HG02970 (cell line): ENCODE results near the gene ANO7.

ENCODE experiments used
- ATAC-seq: cut with Tn5 transposase; IDR thresholded peaks from one replicate; pipeline ENCODE4 v1.9.1; 2021; ENCODE audit warnings: mild to moderate bottlenecking, moderate library complexity, moderate number of reproducible peaks; ENCODE audit not compliant: unreplicated experiment, low FRiP score

The ANO7 gene, protein sequence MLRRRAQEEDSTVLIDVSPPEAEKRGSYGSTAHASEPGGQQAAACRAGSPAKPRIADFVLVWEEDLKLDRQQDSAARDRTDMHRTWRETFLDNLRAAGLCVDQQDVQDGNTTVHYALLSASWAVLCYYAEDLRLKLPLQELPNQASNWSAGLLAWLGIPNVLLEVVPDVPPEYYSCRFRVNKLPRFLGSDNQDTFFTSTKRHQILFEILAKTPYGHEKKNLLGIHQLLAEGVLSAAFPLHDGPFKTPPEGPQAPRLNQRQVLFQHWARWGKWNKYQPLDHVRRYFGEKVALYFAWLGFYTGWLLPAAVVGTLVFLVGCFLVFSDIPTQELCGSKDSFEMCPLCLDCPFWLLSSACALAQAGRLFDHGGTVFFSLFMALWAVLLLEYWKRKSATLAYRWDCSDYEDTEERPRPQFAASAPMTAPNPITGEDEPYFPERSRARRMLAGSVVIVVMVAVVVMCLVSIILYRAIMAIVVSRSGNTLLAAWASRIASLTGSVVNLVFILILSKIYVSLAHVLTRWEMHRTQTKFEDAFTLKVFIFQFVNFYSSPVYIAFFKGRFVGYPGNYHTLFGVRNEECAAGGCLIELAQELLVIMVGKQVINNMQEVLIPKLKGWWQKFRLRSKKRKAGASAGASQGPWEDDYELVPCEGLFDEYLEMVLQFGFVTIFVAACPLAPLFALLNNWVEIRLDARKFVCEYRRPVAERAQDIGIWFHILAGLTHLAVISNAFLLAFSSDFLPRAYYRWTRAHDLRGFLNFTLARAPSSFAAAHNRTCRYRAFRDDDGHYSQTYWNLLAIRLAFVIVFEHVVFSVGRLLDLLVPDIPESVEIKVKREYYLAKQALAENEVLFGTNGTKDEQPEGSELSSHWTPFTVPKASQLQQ

DNA sequence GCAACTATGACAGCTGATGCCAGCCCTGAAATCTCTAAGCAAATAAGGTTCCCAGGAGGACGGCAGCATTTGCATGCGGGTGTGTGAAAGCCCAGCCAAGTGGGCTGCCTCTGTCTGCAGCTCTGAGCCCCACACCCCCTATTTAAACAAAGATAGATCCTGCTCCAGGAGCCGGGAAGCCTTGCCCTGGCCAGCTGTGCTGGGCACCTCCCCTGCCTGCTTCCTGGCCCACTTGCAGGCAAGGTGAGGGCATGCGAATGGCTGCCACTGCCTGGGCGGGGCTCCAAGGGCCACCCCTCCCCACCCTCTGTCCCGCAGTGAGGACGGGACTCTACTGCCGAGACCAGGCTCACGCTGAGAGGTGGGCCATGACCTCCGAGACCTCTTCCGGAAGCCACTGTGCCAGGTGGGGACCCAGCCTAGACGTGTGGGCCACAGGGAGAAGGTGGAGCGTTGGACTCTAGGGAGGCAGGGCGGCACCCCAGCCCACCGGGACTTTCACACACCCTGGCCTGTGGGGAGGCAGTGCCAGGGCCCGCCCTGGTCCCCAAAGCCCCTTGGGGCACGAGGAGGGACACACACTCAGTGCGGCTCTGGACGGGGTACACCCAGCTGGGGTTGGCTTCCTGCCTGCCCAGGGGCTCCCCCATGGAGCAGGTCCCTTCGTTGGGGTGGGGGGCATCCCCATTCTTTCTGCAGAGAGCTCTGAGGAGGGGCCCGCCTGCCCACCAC, at the start of gene ANO7:
Gene ANO7 (plus strand): TSS at position 317 of the 732 bp plus-strand sequence. CDS start 1,387 bp downstream, outside the sequence.
- ATAC-seq = no peak

DNA sequence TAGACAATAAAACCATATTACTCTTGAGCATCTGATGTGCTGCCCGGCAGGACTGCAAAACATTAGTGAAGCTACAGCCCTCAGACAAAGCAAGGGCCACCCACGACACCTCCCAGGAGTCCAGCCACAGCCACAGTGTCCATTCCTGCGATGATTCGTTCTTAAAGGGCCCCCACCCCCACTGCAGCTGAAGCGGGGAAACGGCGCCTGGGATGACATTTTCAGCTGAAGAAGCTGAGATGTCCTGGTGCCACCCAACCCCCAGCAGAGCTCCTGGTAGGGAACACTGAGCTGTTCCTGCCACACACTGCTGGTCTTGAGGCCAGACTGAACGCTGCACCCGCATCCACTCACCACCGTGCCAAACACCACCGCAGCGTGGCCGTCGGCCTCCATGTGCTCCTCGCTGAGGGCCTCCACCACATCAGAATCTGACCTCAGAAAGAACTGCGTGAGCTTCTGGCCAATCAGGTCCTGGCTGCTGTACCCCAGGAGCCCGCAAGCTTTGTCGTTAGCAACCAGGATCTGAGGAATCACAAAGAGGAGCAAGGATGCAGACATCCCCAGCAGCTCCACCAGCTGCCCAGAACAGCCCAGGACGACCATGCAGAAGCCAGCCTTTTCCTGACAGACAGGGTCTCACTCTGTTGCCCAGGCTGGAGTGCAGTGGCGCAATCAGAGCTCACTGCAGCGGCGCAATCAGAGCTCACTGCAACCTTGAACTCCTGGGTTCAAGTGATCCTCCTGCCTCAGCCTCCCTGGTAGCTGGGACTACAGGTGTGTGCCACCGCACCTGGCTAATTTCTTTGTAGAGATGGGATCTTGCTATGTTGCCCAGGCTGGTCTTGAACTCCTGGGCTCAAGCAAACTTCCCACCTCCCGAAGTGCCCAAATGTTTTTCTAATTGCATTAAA, 48.7 kb upstream of the ANO7 start:
- ATAC-seq = no peak

DNA sequence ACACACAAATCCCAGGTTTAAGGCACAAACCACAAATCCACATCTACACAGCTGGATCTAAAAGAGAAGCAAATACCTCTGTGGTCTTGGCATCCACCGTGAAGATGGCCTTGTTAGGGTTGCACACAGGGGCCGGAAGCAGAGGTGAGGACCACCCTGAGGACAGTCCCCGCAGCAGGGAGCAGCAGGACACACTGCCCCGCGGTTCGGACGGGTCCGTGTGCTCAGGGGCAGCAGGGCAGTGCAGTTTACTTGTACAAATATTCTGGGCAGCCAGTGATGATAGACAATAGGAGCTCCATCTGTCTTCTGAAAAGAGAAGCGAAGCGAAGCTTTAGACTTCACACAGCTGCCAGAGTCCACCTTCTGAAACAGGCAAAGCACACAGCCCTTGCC, 48.0 kb upstream of the ANO7 start:
- no peak for ATAC-seq

DNA sequence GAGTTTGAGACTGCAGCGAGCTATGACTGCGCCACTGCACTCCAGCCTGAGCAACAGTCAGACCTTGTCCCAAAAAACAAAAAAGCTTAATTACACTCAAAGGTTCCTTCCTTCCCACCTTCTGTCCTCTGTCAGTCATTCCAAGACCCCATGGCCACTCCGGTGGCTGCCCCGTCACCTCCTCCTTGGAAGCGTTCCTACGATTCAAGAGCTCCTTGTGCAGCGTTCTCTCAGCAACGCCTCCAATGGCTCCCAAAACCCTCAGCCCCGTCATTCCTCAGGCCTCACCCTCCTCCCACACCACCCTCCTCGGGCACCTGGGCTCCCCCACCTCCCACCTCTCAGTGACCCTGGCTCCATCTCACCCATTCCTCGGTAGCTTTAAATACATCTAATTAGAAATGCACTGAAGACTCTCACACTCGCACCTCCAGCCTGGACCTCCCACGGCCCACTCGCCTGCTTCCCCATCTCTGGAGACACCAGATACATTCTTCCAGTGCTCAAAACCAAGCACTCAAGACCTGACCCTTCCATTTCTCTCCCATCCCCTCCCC, 47.2 kb upstream of the ANO7 start:
- no peak for ATAC-seq

DNA sequence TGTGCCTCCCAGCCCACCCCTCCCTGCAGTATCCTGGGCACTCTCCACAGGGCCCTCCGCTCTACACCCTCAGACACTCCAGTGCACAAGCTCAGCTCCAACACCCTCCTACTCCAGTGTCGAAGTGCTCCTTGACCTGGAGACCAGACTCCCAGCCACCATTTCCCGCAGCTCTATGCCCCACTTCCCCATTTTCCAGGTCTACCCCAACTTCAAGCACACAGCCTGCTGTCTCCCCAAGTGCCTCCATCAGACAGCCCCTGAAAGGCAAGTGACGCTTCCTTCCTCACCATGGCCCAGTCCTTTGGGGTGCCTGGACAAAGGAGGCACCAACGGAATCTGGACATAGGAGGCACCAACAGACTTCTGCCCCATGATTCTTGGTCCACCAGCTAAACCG, 46.4 kb upstream of the ANO7 start:
- ATAC-seq = no peak

DNA sequence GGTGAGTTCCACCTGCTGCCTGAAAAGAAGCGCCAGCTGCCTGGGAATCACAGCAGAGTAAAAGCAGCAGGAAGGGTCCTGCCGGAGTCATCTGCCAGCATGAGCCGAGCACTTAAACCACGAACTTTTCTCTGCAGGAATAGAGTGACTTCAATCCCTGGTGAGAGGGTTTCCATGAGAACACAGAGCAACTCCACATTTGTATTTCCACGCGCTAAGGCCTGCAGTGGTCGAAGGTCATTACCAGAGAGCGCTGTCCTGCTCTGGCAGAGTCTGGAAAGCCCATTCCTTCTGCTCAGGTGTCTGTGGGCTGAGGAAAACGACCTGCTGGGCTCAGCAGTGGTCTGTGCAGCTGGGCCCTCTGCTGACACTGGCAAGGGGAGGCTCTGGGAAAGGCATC, 45.9 kb upstream of the ANO7 start:
- no peak for ATAC-seq

DNA sequence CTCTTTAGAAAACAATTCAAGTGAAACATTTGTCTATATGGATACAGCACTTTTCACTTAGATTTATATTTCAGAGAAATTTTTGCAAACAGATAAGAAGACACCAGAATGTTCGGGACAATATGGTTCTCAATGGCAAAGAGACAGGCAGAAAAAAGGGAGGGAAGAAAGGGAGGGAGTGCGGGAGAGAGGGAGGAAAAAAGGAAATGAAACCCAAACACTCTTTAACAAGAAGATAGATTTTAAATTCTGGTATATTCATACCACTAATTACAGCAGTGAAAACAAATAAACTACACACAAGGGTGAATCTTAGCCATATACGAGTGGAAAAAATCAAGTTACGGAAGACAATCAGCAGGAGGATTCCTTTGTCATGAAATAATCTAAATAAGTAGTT, 42.2 kb upstream of the ANO7 start:
- no peak for ATAC-seq

DNA sequence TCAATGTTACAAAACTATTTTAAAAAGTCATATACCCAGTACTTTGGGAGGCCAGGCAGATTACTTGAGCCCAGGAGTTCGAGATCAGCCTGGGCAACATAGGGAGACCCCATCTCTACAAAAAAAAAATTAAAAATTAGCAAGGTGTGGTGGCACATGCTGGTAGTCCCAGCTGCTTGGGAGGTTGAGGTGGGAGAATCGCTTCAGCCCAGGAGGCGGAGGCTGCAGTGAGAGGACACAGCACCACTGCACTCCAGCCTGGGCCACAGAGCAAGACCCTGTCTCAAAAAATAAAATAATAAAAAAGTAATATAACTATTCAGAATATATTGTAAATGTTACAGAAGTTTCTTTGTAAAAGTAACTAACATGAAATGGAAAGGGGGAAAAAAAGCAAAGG, 41.1 kb upstream of the ANO7 start:
- ATAC-seq = no peak

DNA sequence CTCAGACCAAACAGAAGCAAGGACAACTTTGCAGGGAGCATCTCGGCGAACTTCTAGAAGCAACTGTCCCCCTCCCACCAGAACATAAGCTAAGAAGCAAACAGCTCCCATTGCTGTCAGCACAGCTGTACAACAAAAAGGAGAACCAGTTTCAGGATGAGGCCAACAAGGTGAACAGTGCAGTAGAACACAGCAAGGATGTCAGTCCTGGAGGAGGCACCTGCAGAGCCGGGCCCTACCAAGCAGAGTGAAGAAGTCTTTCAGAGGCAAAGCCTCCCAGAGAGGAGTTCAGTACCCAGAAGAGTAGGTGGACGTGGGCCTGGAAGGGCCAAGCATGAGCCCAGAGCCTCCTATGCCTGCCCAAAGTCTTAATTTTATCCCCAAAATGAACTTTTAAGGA, 40.2 kb upstream of the ANO7 start:
- no peak for ATAC-seq

DNA sequence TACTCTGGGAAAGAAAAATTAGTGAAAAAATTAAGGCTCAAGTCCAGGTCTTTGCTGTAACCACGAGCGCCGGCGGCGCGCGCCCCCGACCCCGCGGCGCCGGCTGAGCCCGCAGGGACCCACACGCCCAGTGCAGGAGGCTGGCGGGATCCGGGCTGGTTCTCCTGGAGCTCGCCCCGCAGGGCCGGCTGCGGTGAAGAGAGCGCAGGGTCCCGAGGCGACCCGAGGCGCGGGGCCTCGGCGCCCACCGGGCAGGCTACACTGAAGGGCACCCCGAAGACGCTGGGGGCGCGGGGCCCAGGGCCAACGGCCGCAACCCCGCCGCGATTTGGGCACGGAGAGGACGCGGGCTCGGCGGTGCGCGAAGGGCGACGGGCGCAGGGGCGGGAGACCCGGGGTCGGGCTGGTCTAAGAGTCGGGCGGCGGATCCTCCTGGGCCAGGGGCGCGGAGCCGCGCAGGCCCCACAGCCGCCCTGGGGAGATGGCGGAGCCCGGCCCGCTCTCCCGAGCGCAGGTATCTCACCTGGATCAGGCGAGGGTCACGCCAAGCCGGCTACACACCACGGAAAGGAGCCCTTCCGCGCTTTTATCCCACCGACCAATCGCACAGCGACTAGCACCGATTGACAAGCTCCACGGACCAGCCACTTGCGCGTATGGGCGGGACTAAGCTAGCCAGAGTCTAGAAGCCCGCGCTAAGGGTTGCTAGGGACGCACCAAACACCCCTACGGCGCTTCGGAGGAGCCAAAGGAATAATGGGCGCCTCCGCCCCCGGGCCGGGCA, 39.4 kb upstream of the ANO7 start, which contains the start of gene PASK:
Gene PASK (minus strand): TSS at position 582 of the 784 bp plus-strand sequence. CDS start 6,440 bp downstream, outside the sequence.
- peak; percentile 63 for ATAC-seq

DNA sequence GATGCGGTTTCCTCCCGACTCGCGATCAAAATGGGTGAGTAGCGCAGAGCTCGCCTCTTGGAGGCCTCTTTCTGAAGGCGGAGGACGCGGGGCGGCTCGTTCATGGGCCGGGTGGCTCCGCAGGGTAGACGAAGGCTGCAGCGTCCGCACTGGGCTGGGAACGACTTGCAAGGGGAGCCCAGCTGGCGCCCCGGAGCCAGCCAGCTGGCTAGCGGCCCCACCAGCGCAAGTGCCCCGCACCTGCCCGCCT, 38.9 kb upstream of the ANO7 start:
- peak; percentile 11 for ATAC-seq

DNA sequence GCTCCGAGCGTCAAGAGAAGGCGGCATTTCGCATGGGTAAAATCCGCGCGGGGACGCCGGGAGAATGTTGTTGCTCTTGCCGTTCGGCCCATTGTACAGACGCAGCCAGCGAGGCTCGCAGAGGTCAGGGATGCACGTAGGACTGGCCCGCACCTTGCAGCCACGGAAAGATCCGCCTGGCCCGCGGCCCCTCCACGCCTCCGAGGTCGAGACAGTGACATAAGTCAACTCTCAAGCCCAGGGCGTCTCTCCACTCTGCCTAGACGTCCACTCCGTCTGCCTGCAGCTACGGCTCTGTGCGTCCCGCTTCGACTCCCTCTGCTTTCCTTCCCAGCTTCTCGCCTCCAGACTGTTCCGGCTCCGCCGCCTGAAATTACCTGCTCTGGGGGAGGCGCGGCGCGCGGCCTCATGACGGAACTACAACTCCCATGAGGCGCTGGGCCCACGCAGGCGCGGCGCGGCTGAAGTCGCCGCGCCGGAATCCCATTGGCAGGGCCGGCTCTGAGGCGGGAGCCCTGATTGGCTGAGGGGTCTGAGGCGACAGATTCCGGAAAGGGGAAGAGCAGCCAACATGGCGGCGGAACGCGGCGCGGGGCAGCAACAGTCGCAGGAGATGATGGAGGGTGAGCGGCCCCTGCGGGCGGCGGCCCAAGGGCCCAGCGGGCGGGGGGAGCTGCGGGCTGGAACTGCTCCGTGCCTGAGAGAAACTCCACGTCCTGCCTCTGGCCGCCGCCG, 38.4 kb upstream of the ANO7 start, which contains the start of gene PPP1R7:
Gene PPP1R7 (plus strand): TSS at position 543 of the 735 bp plus-strand sequence. CDS start 29 bp downstream, at position 572.
- peak; percentile 80 for ATAC-seq

DNA sequence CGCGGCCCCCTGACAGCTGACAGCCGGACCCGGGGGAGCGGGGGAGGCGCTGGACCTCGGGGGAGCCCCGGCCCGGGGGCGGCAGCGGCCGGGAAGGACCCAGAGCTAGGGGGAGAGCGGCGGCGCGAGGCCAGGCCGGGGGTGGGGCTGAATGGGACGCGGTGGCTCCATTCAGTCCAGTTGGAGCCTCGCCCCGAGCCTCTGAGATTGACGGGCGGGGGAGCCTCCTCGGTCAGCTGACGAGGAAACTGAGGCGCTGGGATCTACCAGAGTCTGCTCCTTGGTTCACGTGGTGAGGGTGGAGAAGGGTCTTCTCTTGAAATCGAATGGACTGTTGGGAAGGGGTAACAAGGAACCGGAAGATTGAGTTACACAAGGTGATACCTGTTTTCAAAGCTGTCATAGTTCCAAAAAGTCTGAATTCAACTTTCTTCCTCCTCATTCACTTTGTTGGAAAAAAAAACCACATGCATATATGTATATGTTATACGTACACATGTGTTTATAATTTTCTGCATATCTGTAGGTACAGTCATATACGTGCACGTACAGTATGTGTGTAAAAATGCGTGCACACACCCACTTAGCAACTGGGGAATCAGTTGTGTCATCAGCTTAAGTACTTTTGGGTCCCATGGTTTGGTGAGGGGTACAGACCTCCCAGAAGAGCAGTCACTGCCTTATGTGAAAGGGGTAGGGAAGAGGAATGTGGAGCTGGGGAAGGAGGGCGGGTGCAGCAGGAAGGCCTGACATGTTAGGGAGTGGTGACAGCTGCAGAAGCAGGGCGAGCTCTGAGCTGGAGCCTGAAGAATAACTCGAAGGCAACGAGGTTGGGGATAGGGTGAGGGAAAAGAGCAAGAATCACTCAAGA, 37.6 kb upstream of the ANO7 start:
- ATAC-seq = no peak

DNA sequence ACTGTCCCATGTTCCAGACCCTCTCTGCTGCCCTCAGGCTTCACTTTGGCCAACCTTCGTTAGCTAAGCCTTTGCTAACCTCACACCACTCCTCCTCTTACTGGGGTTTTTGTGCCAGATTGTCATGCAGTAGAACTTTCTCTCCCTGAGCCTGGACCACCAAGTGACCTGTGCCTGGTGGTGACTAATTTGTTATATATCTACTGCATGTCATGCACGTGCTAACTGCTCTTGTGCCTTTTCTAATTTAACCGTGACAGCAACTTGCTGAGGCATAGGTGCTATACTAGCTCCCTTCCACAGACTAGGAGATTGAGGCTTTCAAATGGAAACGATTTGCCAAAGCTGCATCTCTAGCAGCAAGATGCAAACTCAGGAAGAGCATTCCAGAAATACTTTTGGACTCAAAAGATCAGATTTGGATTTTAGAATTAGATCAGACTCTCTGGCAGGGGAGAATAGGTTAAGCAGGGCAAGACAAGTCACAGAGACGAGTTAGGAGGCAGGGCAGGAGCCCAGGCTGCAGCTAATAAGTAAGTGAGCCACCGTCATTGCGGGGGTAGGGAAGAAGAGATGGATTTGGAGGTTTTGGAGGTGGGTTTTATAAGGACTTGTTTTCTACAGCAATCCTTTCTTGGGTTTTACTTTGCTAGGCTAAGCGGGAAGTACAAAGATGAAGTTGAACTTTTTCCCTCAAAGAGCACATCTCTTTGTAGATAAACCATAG, 36.4 kb upstream of the ANO7 start:
- no peak for ATAC-seq

DNA sequence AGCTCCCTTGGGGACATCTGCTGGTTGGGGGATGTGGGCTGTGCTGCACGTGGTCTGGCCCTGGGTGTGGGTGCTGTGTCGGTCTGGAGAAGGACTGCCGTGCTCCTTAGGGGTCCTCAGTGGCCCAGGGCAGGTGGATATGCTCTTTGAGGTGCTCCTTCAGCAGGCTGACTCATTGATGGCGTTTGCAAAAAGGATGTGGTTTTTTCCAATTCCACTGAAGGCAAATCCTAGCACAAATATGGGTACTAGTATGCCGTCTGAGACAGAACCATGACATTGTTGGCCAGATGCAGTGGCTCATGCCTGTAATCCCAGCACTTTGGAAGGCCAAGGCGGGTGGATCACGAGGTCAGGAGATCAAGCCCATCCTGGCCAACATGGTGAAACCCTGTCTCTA, 34.9 kb upstream of the ANO7 start:
- no peak for ATAC-seq

DNA sequence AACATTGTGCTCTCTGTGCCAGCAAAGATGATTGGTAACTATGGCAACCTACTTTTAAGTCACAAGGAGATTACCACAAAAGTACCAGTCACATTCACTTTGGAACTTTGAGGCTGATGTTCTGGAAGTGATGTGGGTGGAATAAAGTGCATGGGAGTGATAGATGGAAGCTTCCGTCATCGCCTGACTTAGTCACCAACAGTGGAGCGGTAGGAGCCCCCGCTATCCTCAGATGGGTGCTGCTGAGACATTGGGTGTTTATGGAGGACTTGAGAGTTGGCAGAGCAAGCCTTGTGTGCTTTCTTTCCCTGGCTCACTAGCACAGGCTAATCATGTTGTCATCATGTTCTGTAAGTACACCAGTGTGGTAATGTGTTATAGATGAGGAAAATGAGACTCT, 33.6 kb upstream of the ANO7 start:
- no peak for ATAC-seq

DNA sequence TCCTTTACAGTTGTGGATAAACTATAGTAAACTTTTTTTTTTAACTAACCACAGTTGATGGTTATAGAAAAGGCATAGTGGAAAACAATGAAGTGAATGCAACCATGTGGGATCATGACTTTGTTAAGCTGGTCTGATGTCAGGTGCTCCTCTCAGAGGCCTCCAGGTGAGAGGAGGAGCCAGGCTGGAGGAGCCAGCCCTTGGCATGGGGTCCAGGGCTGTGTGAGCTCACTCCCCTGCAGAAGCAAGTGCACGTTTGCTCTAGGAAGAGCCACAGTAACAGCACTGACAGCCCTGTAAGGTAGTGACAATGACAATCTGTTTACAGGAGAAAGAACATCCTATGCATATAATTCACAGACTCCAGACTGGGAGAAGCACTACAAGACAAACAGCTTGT, 32.5 kb upstream of the ANO7 start:
- ATAC-seq = no peak
